ENCODE measurements around the gene HRCT1. TPM values are rescaled to one million over a fixed set of nuclear protein-coding genes. Genes with fewer than 3 reads are reported as not detected.
"Not testable (repeated sequence)": the region's sequence is repeated elsewhere in the genome, so short reads cannot be mapped to it uniquely, and the experiment has no call there.

Gene HRCT1
- total RNA-seq, 1 experiment from 2014 or later = 1.7 TPM

DNA sequence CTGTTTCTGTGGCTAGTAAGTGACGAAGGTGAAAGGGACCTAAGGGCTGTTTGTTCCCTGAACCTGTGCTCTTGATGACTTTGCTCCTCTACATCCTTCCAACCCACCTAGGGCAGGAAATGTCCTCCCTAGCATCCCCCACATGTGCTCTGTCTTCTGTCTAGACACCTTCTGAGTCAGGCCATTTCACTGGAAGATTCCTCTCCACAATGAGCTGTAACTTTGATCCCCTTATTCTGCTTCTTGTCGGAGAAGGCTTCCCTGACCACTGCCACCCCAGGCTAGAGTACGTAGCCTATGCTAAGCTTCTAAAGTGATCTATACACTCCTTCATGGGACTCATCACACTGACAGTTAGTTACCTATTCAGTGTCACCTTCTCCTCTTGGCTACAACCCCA lies 25.0 kb downstream of the HRCT1 start:
- ATAC-seq (no peak), DNase-seq (no peak)
- H2AFZ ChIP-seq (ENCODE audit: low read length) = no peak overlapping the region
- H3K4me2 ChIP-seq (ENCODE audit: low read length) = no peak overlapping the region
- H3K79me2 ChIP-seq (ENCODE audit: low read length) = no peaks in the 10 kb centered on the region
- H3K9me2 ChIP-seq (replicated peaks; ENCODE audit: low read length) = no peaks in the 10 kb centered on the region
- CTCF ChIA-PET = no interaction called here
- H4K20me1 ChIP-seq (ENCODE audit: low read length) = no peaks in the 10 kb centered on the region
- intact Hi-C loops (cut with micrococcal nuclease) = no loop called here
- H3F3A ChIP-seq (ENCODE audit: low read length, unreplicated experiment) = no peaks in the 10 kb centered on the region
- no peaks in the 10 kb centered on the region for H3K36me3 ChIP-seq (ENCODE audit: low read depth, low read length)
- no peak overlapping the region for H3K27ac ChIP-seq (ENCODE audit: low read length)
- POLR2A ChIA-PET (ENCODE audit: unreplicated experiment) = no interaction called here
- H3K4me3 ChIP-seq (ENCODE audit: low read length) = no peak overlapping the region
- no peak overlapping the region for H3K9ac ChIP-seq (ENCODE audit: low read length)
- BruUV-seq (replicated peaks) = no TSS peak
- H3K9me3 ChIP-seq (ENCODE audit: low read length) = no peaks in the 10 kb centered on the region
- no peaks in the 10 kb centered on the region for H3K27me3 ChIP-seq (ENCODE audit: low read length)
- H3K4me1 ChIP-seq (ENCODE audit: insufficient read depth, low read length) = peaks cover 1% of the 10 kb centered on the region; the same call in 1 of the 2 replicates
- TF ChIP-seq EZH2 (IDR thresholded peaks at IDR 0.05; ENCODE audit: low read length, unreplicated experiment) (no peak), EZH2phosphoT487 (IDR thresholded peaks at IDR 0.05; ENCODE audit: borderline replicate concordance, low read length) (no peak)
- TF ChIP-seq, protein P1, sequence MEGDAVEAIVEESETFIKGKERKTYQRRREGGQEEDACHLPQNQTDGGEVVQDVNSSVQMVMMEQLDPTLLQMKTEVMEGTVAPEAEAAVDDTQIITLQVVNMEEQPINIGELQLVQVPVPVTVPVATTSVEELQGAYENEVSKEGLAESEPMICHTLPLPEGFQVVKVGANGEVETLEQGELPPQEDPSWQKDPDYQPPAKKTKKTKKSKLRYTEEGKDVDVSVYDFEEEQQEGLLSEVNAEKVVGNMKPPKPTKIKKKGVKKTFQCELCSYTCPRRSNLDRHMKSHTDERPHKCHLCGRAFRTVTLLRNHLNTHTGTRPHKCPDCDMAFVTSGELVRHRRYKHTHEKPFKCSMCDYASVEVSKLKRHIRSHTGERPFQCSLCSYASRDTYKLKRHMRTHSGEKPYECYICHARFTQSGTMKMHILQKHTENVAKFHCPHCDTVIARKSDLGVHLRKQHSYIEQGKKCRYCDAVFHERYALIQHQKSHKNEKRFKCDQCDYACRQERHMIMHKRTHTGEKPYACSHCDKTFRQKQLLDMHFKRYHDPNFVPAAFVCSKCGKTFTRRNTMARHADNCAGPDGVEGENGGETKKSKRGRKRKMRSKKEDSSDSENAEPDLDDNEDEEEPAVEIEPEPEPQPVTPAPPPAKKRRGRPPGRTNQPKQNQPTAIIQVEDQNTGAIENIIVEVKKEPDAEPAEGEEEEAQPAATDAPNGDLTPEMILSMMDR (conservative IDR thresholded peaks at IDR 0.05; ENCODE audit: low read depth, low read length) = no peak

DNA sequence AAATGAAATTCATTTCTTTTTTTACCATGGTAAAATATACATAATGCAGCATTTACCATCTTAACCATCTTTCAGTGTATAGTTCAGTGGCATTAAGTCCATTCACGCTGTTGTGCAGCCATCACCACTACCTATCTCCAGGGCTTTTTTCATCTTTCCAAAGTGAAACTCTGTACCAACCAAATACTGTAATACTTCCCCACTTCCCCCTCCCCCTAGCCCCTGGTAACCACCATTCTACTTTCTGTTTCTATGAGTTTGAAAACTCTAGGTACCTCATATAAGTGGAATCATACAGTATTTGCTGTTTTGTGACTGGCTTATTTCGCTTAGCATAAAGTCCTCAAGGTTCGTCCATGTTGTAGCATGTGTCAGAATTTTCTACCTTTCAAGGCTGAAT lies 26.7 kb downstream of the HRCT1 start:
- no peak overlapping the region for H3K27ac ChIP-seq (ENCODE audit: low read length)
- CTCF ChIA-PET = no interaction called here
- H3K36me3 ChIP-seq (ENCODE audit: low read depth, low read length) = no peaks in the 10 kb centered on the region
- BruUV-seq (replicated peaks) = no TSS peak
- H3K79me2 ChIP-seq (ENCODE audit: low read length) = no peaks in the 10 kb centered on the region
- no peak overlapping the region for H3K4me2 ChIP-seq (ENCODE audit: low read length)
- H4K20me1 ChIP-seq (ENCODE audit: low read length) = no peaks in the 10 kb centered on the region
- no peaks in the 10 kb centered on the region for H3K27me3 ChIP-seq (ENCODE audit: low read length)
- ATAC-seq (no peak), DNase-seq (no peak)
- POLR2A ChIA-PET (ENCODE audit: unreplicated experiment) = no interaction called here
- no peaks in the 10 kb centered on the region for H3K9me2 ChIP-seq (replicated peaks; ENCODE audit: low read length)
- no peak overlapping the region for H3K4me3 ChIP-seq (ENCODE audit: low read length)
- no peaks in the 10 kb centered on the region for H3F3A ChIP-seq (ENCODE audit: low read length, unreplicated experiment)
- TF ChIP-seq EZH2phosphoT487 (IDR thresholded peaks at IDR 0.05; ENCODE audit: borderline replicate concordance, low read length) (no peak), EZH2 (IDR thresholded peaks at IDR 0.05; ENCODE audit: low read length, unreplicated experiment) (no peak)
- TF ChIP-seq, protein P1 (conservative IDR thresholded peaks at IDR 0.05; ENCODE audit: low read depth, low read length) = no peak
- intact Hi-C loops (cut with micrococcal nuclease) = no loop called here
- H3K9ac ChIP-seq (ENCODE audit: low read length) = no peak overlapping the region
- H3K9me3 ChIP-seq (ENCODE audit: low read length) = no peaks in the 10 kb centered on the region
- no peaks in the 10 kb centered on the region for H3K4me1 ChIP-seq (ENCODE audit: insufficient read depth, low read length)
- no peak overlapping the region for H2AFZ ChIP-seq (ENCODE audit: low read length)

DNA sequence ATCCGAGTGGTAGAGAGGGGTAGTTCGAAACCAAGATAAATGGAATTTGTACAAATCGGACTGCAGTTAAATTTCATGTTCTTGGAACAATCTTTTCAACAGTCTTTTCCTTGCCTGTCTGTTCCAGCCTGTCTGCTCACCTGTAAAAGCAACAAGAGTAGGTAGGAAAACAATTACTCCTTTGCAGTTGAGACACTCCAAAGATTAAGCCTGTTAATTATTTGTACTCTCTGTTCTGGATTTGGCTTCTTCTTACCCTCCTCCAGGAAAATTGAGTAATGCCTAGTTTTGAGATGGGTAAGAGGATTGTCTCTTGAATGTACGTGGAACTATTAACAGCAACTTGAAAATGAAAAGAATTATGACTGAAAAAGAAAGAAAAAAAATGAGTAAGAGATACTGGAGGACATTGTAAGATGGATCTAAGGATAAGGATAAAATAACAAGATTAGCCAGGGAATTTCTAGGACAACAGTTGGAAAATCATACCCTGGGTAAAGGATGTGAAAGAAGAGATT lies 27.6 kb downstream of the HRCT1 start:
- POLR2A ChIA-PET (ENCODE audit: unreplicated experiment) = no interaction called here
- H3K9me2 ChIP-seq (replicated peaks; ENCODE audit: low read length) = no peaks in the 10 kb centered on the region
- ATAC-seq = no peak
- H3K27me3 ChIP-seq (ENCODE audit: low read length) = no peaks in the 10 kb centered on the region
- no peaks in the 10 kb centered on the region for H3K79me2 ChIP-seq (ENCODE audit: low read length)
- H3K36me3 ChIP-seq (ENCODE audit: low read depth, low read length) = no peaks in the 10 kb centered on the region
- H2AFZ ChIP-seq (ENCODE audit: low read length) = no peak overlapping the region
- H3K4me2 ChIP-seq (ENCODE audit: low read length) = no peak overlapping the region
- intact Hi-C loops (cut with micrococcal nuclease) = no loop called here
- no peaks in the 10 kb centered on the region for H3K9me3 ChIP-seq (ENCODE audit: low read length)
- TF ChIP-seq, protein P1 (conservative IDR thresholded peaks at IDR 0.05; ENCODE audit: low read depth, low read length) = no peak
- TF ChIP-seq EZH2phosphoT487 (IDR thresholded peaks at IDR 0.05; ENCODE audit: borderline replicate concordance, low read length) (no peak), EZH2 (IDR thresholded peaks at IDR 0.05; ENCODE audit: low read length, unreplicated experiment) (no peak)
- no peak overlapping the region for H3K27ac ChIP-seq (ENCODE audit: low read length)
- H3K4me3 ChIP-seq (ENCODE audit: low read length) = no peak overlapping the region
- DNase-seq = no peak
- H3K4me1 ChIP-seq (ENCODE audit: insufficient read depth, low read length) = no peaks in the 10 kb centered on the region
- CTCF ChIA-PET = no interaction called here
- H3F3A ChIP-seq (ENCODE audit: low read length, unreplicated experiment) = no peaks in the 10 kb centered on the region
- no TSS peak for BruUV-seq (replicated peaks)
- no peak overlapping the region for H3K9ac ChIP-seq (ENCODE audit: low read length)
- no peaks in the 10 kb centered on the region for H4K20me1 ChIP-seq (ENCODE audit: low read length)

DNA sequence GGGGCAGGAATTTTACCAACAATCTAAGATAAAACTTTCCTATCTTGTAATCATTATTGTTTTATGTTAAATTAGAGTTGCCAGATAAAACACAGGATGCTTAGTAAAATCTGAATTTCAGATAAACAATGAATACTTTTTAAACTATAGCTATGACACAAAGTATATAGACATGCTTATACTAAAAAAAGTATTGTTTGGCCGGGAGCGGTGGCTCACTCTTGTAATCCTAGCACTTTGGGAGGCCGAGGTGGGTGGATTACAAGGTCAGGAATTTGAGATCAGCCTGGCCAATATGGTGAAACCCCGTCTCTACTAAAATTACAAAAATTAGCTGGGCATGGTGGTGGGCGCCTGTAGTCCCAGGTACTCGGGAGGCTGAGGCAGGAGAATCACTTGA lies 28.1 kb downstream of the HRCT1 start:
- H3K4me2 ChIP-seq (ENCODE audit: low read length); H3K36me3 ChIP-seq (ENCODE audit: low read depth, low read length); H3K9me3 ChIP-seq (ENCODE audit: low read length); DNase-seq; H3F3A ChIP-seq (ENCODE audit: low read length, unreplicated experiment); H3K79me2 ChIP-seq (ENCODE audit: low read length); H3K27ac ChIP-seq (ENCODE audit: low read length); H3K27me3 ChIP-seq (ENCODE audit: low read length); H3K9me2 ChIP-seq (replicated peaks; ENCODE audit: low read length); CTCF ChIA-PET; BruUV-seq (replicated peaks); ATAC-seq; H2AFZ ChIP-seq (ENCODE audit: low read length); H3K4me1 ChIP-seq (ENCODE audit: insufficient read depth, low read length); H4K20me1 ChIP-seq (ENCODE audit: low read length); POLR2A ChIA-PET (ENCODE audit: unreplicated experiment); H3K9ac ChIP-seq (ENCODE audit: low read length); H3K4me3 ChIP-seq (ENCODE audit: low read length); intact Hi-C loops (cut with micrococcal nuclease): not testable (repeated sequence)
